Adipose tissue (tissue), 3 donors: ENCODE measurements around the gene ST6GALNAC2. TPM values are rescaled to one million over a fixed set of nuclear protein-coding genes. Genes with fewer than 3 reads are reported as not detected.
"Not testable (repeated sequence)": the region's sequence is repeated elsewhere in the genome, so short reads cannot be mapped to it uniquely, and the experiment has no call there.

Experiments used
- H3K27ac ChIP-seq: one replicate; pipeline ENCODE4 v1.5.1; 2013; ENCODE audit warnings: low read depth, low read length
- WGBS, 3 donors: extraction: QIAGEN DNeasy Blood & Tissue Kit; methylation state at CpG; one replicate each; pipeline ENCODE4 v1.1.7; 2013; 5-methylcytosine and 5-hydroxymethylcytosine counted together
- polyA plus RNA-seq, 3 donors: library from polyadenylated mRNA; stranded (reverse); fragments of 200-250 nt; gene quantifications; one replicate each; pipeline ENCODE4 v1.2.3, GENCODE V29; 2013
- donor health status: healthy with polysubstance abuse.
- donor health status: Bipolar disorder and iron deficiency.
- donor health status: healthy.

Gene ST6GALNAC2
- polyA plus RNA-seq, 3 donors, result 2.0 to 6.4 (median 4.2) TPM

- 50 to 64% (median 61%) methylated on average over 24 to 25 of the region's 25 CpGs for WGBS, 3 donors
- no peak overlapping the region for H3K27ac ChIP-seq
These were observed 49.0 kb downstream of the ST6GALNAC2 start for GRCh38 chr17:76536511-76537287.

- H3K27ac ChIP-seq, result no peak overlapping the region
- 82 to 86% (median 86%) methylated on average over 18 to 19 of the region's 19 CpGs for WGBS, 3 donors
These were observed 49.7 kb downstream of the ST6GALNAC2 start for GRCh38 chr17:76535788-76536510.

- 57 to 86% (median 70%) methylated on average over 6 to 7 of the region's 7 CpGs for WGBS, 3 donors
- H3K27ac ChIP-seq, result no peak overlapping the region
These were observed 50.6 kb downstream of the ST6GALNAC2 start for GRCh38 chr17:76534831-76535732.

GRCh38 chr17:76533640-76534359, 51.9 kb downstream of the ST6GALNAC2 start:
- 95 to 96% (median 96%) methylated on average over 9 of the region's 9 CpGs for WGBS, 3 donors
- H3K27ac ChIP-seq, result not testable (repeated sequence)

- H3K27ac ChIP-seq, result no peak overlapping the region
These were observed 53.5 kb downstream of the ST6GALNAC2 start for GRCh38 chr17:76532072-76532651.

GRCh38 chr17:76531486-76532038, 54.1 kb downstream of the ST6GALNAC2 start:
- 79 to 85% (median 82%) methylated on average over 18 of the region's 18 CpGs for WGBS, 3 donors
- no peak overlapping the region for H3K27ac ChIP-seq

More at GRCh38 chr17:76532072-76532651, 53.5 kb downstream of the ST6GALNAC2 start:
- WGBS, 3 donors, result 75 to 89% (median 80%) methylated on average over 8 of the region's 8 CpGs

- peak overlapping the region; percentile 19 for H3K27ac ChIP-seq
- WGBS, 3 donors, result 78 to 80% (median 79%) methylated on average over 31 to 32 of the region's 32 CpGs
These were observed 54.7 kb downstream of the ST6GALNAC2 start for GRCh38 chr17:76530811-76531485.

- WGBS, 3 donors, result 42 to 67% (median 44%) methylated on average over 21 to 23 of the region's 23 CpGs
- peak overlapping the region; percentile 80 for H3K27ac ChIP-seq
These were observed 55.5 kb downstream of the ST6GALNAC2 start for GRCh38 chr17:76530095-76530723.

GRCh38 chr17:76529224-76530094, 56.2 kb downstream of the ST6GALNAC2 start:
- peak overlapping the region; percentile 80 for H3K27ac ChIP-seq
- WGBS, 3 donors, result 24 to 43% (median 27%) methylated on average over 19 to 20 of the region's 20 CpGs

GRCh38 chr17:76528528-76529223, 57.0 kb downstream of the ST6GALNAC2 start:
- WGBS, 3 donors, result 38 to 59% (median 39%) methylated on average over 31 of the region's 31 CpGs
- H3K27ac ChIP-seq, result peak overlapping the region; percentile 79

GRCh38 chr17:76528156-76528527, 57.5 kb downstream of the ST6GALNAC2 start:
- peak overlapping the region; percentile 79 for H3K27ac ChIP-seq
- 49 to 73% (median 61%) methylated on average over 15 of the region's 15 CpGs for WGBS, 3 donors

- H3K27ac ChIP-seq, result no peak overlapping the region
- WGBS, 3 donors, result 14 to 38% (median 18%) methylated on average over 26 of the region's 26 CpGs
These were observed 58.1 kb downstream of the ST6GALNAC2 start for GRCh38 chr17:76527430-76528111.

GRCh38 chr17:76527016-76527415, 58.6 kb downstream of the ST6GALNAC2 start:
- 50 to 70% (median 61%) methylated on average over 6 to 9 of the region's 9 CpGs for WGBS, 3 donors
- not testable (repeated sequence) for H3K27ac ChIP-seq

GRCh38 chr17:76525513-76525833, 60.2 kb downstream of the ST6GALNAC2 start:
- 81 to 87% (median 83%) methylated on average over 8 of the region's 8 CpGs for WGBS, 3 donors
- not testable (repeated sequence) for H3K27ac ChIP-seq
